ENCODE data around the gene DIRAS2.
A peak's percentile ranks its signal among the peaks of the same experiment; 100 is the strongest.
"Not testable (repeated sequence)": the region's sequence is repeated elsewhere in the genome, so short reads cannot be mapped to it uniquely, and the experiment has no call there.

The DIRAS2 gene

DNA sequence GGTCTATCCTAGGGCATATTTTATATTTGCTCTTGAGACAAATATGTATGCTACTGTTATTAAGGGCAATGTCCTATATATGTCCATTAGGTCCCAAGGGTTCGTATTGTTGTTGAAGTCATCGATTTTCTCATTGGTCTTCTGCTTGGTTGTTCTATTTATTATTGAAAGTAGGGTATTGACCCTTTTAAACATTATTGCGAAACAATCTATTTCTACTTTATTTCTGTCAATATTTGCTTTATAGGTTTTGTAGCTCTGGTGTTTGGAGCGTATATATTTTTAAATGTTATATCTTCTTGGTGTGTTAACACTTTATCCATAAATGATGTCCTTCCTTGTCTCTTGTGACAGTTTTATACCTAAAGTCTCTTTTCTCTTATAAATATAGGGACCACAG, 16.2 kb upstream of the DIRAS2 start:
- TF ChIP-seq, protein P1, sequence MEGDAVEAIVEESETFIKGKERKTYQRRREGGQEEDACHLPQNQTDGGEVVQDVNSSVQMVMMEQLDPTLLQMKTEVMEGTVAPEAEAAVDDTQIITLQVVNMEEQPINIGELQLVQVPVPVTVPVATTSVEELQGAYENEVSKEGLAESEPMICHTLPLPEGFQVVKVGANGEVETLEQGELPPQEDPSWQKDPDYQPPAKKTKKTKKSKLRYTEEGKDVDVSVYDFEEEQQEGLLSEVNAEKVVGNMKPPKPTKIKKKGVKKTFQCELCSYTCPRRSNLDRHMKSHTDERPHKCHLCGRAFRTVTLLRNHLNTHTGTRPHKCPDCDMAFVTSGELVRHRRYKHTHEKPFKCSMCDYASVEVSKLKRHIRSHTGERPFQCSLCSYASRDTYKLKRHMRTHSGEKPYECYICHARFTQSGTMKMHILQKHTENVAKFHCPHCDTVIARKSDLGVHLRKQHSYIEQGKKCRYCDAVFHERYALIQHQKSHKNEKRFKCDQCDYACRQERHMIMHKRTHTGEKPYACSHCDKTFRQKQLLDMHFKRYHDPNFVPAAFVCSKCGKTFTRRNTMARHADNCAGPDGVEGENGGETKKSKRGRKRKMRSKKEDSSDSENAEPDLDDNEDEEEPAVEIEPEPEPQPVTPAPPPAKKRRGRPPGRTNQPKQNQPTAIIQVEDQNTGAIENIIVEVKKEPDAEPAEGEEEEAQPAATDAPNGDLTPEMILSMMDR (IDR thresholded peaks at IDR 0.05) = no peak
- no peak for TF ChIP-seq ZFX (IDR thresholded peaks at IDR 0.05; ENCODE audit: borderline replicate concordance)

DNA sequence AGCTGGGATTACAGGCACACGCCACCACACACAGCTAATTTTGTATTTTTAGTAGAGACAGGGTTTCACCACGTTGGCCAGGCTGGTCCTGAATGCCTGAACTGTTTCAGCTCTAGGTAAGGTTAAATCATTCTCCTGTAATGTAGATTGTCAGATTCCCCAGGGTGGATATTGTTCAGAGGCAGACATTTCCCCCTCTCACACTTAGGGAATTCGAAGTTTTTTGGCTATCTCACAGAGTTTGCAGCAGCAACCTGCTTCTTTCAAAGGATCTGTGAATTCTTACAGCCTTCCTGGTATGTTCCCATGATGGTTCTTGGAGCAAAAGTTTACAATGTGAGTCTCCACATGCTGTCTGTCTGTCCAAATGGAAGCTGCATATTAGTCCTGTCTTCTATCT, 15.6 kb upstream of the DIRAS2 start:
- TF ChIP-seq, protein P1 (IDR thresholded peaks at IDR 0.05) = no peak
- no peak for TF ChIP-seq ZFX (IDR thresholded peaks at IDR 0.05; ENCODE audit: borderline replicate concordance)
- H3K27ac ChIP-seq = no peak overlapping the region

More for the DNA sequence above, 16.2 kb upstream of the DIRAS2 start:
- H3K27ac ChIP-seq = no peak overlapping the region

- H3K27ac ChIP-seq = not testable (repeated sequence)
Observed at GRCh38 chr9:90656876-90657275, 14.3 kb upstream of the DIRAS2 start.

GRCh38 chr9:90651246-90651645, 8.6 kb upstream of the DIRAS2 start:
- H3K27ac ChIP-seq = no peak overlapping the region
- TF ChIP-seq, protein P1 (IDR thresholded peaks at IDR 0.05) = no peak
- no peak for TF ChIP-seq ZFX (IDR thresholded peaks at IDR 0.05; ENCODE audit: borderline replicate concordance)

DNA sequence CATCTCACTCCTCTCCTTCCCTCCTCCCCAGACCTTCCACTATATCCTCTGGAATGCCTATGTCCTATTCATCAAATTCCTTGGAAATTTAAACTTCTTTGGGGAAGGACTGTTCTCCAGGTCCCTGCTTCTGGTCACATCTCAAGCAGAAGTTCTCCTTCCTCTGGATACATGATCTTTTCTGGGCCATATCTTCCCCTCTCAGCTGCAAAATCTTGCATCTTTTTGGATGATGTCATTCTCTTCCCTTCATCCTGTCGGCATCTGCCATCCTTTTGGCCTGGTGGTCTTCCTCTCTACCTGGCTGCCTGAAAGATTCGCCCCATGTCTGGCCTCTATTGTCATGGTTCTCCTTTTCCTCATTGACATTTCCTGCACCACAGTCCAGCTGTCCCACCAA, 5.2 kb upstream of the DIRAS2 start:
- TF ChIP-seq, protein P1 (IDR thresholded peaks at IDR 0.05) = no peak
- no peak for TF ChIP-seq ZFX (IDR thresholded peaks at IDR 0.05; ENCODE audit: borderline replicate concordance)

GRCh38 chr9:90645721-90646120, 3.1 kb upstream of the DIRAS2 start:
- no peak overlapping the region for H3K27ac ChIP-seq
- TF ChIP-seq, protein P1 (IDR thresholded peaks at IDR 0.05) = no peak

More for the DNA sequence above, 5.2 kb upstream of the DIRAS2 start:
- no peak overlapping the region for H3K27ac ChIP-seq

GRCh38 chr9:90641884-90642487, 638 bp downstream of the DIRAS2 start:
- peak overlapping the region; percentile 52 for H3K27ac ChIP-seq
- TF ChIP-seq, protein P1 (IDR thresholded peaks at IDR 0.05) = no peak
- no peak for TF ChIP-seq ZFX (IDR thresholded peaks at IDR 0.05; ENCODE audit: borderline replicate concordance)

DNA sequence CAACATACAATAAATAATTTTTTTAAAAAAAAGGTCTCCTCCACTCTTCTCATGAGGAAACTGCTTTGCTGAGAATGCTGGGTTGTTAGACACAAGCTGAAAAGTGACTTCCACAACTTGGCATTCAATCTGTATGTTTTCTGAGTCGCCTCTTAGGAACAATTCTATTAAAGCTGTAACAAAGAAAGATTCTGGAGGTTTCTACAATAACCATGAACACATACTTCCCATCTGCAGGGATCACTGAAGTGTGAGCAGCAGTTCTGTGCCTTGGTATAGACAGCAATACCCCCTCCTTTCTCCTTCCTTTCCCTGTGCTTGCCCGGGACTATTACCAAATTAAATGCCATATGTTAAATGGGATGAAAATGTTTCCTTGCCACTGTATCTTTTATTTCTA, 1.5 kb downstream of the DIRAS2 start:
- TF ChIP-seq ZFX (IDR thresholded peaks at IDR 0.05; ENCODE audit: borderline replicate concordance) = no peak
- TF ChIP-seq, protein P1 (IDR thresholded peaks at IDR 0.05) = no peak
- no peak overlapping the region for H3K27ac ChIP-seq
